Kasumi-1 (cell line): ENCODE data around the gene EPHA1.

Experiments
- DNase-seq, 2 experiments: peaks; one replicate each; lab custom pipeline; 2025; lab: John Stamatoyannopoulos, UW

The EPHA1 gene

DNA sequence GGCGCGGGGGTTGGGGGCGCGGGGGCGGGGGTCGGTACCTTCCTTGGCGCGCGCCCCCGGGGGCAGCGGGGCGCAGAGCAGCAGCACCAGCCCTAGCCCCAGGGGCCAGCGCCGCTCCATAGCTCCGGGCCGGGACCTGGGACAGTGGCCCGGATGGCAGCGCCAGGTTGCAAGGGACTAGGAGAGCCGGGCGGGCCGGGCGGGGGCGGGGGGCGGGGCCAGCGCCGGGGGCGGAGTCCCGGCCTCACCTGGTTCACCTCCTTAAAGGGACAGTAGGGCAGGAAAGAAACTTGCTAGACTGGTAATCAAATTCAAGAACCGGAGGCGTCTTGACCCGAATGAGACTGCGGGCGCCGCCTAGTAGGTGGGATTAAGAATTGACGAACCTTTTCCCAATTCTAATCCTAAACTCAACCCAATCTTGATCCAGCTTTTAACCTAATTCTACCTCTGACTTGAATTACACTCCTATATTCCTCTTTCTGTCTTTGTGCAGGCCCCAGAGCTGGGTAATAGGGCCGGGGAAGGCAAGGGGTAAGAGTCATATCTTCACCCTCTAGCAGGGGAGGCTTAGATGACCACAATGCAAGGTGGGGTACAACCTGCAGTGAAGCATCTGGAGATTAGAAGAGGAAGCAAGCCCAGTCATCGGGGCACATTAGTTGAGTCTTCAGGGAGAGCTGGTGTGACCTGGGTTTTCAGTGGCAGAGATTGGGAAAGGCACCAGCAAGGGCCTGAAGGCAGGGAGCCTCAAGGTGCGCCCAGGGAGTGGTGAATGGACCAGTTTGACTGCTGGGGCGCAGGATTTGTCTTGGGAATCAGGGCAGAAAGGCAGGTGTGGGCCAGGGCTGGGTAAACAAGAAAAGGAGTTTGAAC, at the start of gene EPHA1:
TSS of gene EPHA1 (minus strand) at position 171 of the 876 bp plus-strand sequence. CDS start at position 120, 51 bp downstream.
- no peak for DNase-seq

DNA sequence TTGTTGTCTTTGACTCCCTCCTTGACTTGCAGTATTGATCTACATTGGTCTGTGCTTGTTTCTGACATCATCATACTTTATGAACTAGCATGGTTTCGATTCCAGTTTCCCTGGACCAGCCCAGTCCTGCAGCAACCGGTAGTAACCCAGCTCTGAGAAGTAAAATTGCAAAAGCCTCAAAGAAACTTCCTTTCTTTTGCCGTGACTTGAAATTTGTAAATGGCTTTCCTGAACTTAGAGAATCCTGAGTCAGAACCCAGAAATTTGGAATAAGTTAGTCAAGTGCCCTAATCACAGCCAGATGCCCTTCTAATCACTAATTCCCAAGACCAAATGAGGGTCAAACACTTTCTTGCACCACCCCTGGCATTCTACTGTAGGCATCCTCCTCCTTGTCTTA, 49.6 kb upstream of the EPHA1 start:
- DNase-seq, result no peak

DNA sequence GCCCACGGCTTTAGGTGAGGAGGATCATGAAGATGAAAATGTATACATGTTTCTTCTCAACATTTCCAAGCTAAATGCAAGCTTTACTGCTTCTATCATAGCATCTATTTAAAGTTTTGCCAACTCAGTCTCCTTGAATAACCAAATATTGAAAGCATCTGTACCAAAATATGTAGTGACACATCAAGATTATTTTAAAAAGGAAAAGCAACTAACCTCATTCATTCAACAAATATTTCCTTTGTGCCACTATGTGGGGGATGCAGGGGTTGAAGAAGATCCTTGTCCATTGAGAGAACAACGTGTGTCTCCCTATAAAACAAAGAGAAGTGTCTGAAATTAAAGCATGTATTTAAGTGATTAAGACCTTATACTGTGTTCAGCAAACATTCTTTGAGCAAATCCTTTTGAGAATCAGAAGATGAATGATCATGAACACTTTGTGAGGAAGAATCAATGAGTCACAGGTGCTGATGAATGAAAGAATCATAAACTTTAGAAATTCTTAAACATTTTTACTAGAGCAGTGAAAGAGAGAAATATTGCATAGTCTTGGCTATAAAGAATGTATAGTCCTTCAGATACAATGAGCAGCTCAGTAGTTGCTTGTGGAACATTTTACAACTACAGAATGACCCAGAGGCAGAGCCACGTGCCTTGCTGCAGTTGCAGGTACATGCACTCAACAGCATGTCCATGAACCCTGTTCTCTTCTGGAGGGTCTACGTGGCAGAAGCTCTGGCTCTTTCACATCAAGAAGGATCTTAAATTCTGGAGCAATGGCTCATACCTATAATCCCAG, 48.5 kb upstream of the EPHA1 start:
- DNase-seq, result no peak

DNA sequence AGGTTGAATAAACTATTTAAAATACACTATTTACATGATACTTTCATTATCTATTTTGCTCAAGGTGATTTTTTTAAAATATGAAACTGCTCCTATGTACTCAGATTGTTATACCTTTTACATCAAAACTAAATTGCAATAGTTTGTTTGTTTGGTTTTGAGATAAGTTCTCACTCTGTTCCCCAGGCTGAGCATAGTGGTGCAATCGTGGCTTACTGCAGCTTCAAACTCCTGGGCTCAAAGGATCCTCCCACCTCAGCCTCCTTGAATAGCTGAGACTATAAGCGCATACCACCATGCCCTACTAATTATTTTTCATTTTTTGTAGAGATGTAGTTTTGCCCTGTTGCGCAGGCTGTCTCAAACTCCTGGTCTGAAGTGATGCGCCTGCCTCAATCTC, 47.3 kb upstream of the EPHA1 start:
- DNase-seq, result no peak

DNA sequence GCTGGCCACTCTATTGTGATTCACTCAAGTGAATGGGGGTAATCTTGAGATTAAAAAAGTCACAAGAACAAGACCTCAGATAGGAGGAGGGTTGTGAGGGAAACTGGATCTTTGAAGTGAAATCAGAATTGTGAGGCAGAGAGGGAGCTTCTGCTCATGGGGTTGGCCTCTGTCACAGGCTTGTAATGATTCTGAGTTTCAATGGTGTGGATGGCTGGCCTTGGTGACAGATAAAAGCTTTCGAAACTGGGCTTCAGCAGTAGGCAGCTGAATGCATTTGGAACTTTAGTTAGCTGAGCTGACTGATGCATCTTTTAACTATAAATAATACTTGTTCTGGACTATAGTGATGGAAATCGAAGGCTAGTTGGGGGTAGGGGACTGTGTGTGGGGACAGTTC, 46.8 kb upstream of the EPHA1 start:
- DNase-seq, result no peak

DNA sequence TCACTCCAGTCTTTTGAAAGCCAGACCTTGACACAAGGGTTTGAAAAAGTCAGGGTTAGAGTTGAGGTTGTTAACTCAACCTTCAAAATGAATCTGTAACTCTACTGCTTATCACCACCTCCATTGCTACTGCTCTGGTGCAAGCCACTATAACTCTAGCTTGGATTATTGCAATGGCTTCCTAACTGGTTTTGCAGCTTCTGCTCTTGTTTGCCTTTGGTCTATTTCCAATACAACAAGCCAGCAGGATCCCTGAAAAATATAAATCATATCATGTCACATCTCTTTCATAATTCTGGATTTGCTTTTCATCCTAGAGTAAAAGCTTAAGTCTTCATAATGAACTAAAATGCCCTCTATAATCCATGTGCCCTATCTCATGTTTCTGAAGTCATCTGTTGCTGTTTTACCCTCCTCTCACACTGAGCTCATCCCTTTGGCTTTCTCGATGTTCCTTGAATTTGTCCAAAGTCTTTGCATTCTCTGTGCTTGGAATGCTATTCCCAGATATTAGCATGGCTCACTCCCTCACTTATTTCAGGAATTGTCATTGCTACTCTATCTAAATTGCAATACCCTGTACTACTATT, 45.5 kb upstream of the EPHA1 start:
- DNase-seq, result no peak

DNA sequence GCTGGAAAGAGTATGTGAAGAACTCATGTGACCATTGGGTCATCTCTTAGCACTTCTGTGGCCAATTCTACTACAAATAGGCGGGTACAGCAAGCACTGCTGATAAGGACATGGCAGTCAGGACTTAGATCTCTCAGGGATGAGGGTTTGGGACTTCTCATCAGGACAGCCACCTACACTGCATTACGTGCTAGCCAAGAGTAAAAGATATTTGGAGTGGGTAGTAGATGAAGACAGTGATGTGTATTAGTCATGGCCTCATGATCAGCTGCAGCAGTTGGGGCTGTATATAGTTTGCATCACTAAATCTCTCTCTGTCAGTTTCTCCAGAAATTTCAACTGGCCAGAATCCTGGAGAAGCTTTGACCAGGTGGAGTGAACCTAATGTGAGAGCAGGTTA, 43.8 kb upstream of the EPHA1 start:
- DNase-seq, result no peak

GRCh38 chr7:143451746-143452145, 43.1 kb upstream of the EPHA1 start:
- no peak for DNase-seq

GRCh38 chr7:143451122-143451521, 42.5 kb upstream of the EPHA1 start:
- no peak for DNase-seq

- no peak for DNase-seq
Measured at GRCh38 chr7:143449793-143450192, 41.1 kb upstream of the EPHA1 start.

- no peak for DNase-seq
Measured at GRCh38 chr7:143448429-143448828, 39.8 kb upstream of the EPHA1 start.

GRCh38 chr7:143447466-143447865, 38.8 kb upstream of the EPHA1 start:
- no peak for DNase-seq

DNA sequence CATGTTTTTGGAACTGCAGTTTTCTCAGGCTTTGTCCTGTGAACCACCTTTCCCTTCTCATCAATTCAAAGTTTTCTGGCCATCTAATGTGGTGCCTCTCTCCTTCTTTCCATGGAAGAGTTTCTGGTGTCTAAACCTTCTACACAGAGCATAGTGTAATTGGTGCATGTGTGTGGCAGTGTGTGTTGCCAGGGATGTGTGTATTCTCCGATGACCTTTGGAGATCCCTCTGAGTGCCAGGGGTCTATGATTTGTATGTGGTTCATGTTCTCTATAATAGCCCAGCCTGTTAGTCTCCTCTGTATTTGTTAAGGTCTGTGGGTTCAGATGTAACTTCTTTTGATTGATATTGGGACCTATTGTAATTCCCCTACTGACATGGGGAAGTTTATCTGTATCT, 36.1 kb upstream of the EPHA1 start:
- no peak for DNase-seq

DNA sequence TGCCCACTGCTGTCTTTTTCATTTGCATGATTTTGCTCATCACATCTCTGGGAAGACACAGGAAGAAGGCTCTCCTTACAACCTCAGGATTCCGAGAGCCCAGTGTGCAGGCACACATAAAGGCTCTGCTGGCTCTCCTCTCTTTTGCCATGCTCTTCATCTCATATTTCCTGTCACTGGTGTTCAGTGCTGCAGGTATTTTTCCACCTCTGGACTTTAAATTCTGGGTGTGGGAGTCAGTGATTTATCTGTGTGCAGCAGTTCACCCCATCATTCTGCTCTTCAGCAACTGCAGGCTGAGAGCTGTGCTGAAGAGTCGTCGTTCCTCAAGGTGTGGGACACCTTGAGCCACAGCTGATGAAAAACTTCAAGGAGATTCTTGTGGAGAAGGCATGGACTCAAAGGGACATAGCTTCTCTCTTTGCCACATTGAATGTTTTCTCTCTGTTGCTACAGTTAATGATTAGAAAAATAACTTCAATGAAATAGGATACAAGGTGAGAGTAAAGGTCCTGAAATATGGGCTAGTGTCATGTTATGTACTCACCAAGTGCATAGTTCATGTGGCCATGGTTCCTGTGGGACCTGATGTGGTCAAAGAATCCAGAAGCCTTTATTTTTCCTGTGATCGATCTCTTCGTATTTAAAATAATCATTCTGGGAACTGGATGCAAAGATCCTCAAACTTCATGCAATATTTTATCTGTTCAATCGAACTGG, 35.6 kb upstream of the EPHA1 start:
- no peak for DNase-seq

GRCh38 chr7:143443153-143443552, 34.5 kb upstream of the EPHA1 start, which contains the start of gene TAS2R60:
Gene TAS2R60 (plus strand): TSS chr7:143443453. CDS start chr7:143443453, 0 bp downstream.
- DNase-seq, result no peak

- no peak for DNase-seq
Measured at GRCh38 chr7:143439866-143440265, 31.2 kb upstream of the EPHA1 start.

GRCh38 chr7:143437578-143437977, 28.9 kb upstream of the EPHA1 start:
- no peak for DNase-seq

DNA sequence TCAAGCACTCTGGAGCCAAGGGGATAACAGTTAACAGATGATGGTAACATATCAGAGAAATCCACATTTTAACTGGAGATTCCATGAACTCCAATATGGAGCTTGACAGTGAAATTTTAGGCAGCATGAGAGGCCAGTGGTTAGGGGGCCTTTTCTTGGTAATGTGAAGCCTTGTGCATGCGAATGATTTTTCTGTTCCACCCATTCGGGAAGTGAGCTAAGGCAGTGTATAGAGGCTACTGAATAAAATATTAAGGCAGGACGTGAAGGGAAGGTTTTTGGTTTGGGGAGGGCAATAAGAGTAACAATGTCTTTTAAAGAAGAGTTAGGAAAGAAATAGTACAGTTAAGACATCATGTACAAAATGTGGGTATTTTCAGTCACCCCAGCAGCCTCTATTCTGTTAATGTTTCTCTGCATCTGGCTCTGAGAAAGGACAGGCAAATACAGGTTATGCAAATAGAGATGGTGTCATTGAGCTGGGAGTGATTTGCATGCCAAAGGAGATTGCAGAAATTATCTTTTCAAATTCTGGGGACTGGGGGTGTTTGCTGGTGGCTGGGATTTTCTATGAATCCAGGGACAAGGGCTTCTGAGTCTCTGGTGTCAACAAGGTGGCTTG, 27.8 kb upstream of the EPHA1 start:
- no peak for DNase-seq

GRCh38 chr7:143435266-143435665, 26.6 kb upstream of the EPHA1 start:
- no peak for DNase-seq

- no peak for DNase-seq
Measured at GRCh38 chr7:143434660-143435059, 26.0 kb upstream of the EPHA1 start.

GRCh38 chr7:143433759-143434158, 25.1 kb upstream of the EPHA1 start:
- DNase-seq, result no peak

- DNase-seq, result no peak
Measured at GRCh38 chr7:143431109-143431508, 22.5 kb upstream of the EPHA1 start.
